Naive B cell (primary cell): ENCODE data around the gene NR2F2. TPM values are rescaled to one million over a fixed set of nuclear protein-coding genes. Genes with fewer than 3 reads are reported as not detected.
A peak's percentile ranks its signal among the peaks of the same experiment; 100 is the strongest.

Experiments used
- ATAC-seq, 2 donors: fragments of 150-1000 bp; cut with Tn5 transposase; 2 replicates each; pipeline ENCODE4 v1.10.0; 2021; ENCODE audit warnings: low read depth in 2 of 2, mild to moderate bottlenecking in 2 of 2, moderate library complexity in 2 of 2
- DNase-seq: peaks from one replicate; pipeline ENCODE4 v3.0.0; 2022
- H3K27ac Mint-ChIP-seq, 6 donors: one replicate each; pipeline ENCODE4 v1.8.0; 2020 to 2022; ENCODE audit warnings: mild to moderate bottlenecking in 6 of 6, mixed read lengths in 6 of 6, moderate library complexity in 5 of 6, inconsistent platforms in 2 of 6
- H3K27me3 Mint-ChIP-seq, 3 donors: one replicate each; pipeline ENCODE4 v1.8.0; 2021 to 2022; ENCODE audit warnings: mixed read lengths in 3 of 3, mild to moderate bottlenecking in 1 of 3
- H3K36me3 Mint-ChIP-seq, 2 donors: one replicate each; pipeline ENCODE4 v1.8.0; 2020 to 2022; ENCODE audit warnings: mixed read lengths in 2 of 2, inconsistent platforms in 1 of 2, mild to moderate bottlenecking in 1 of 2
- H3K4me1 Mint-ChIP-seq, 3 donors: one replicate each; pipeline ENCODE4 v1.8.0; 2020 to 2022; ENCODE audit warnings: mixed read lengths in 3 of 3, inconsistent platforms in 1 of 3, mild to moderate bottlenecking in 1 of 3, moderate library complexity in 1 of 3
- H3K4me3 Mint-ChIP-seq, 8 donors: one replicate each; pipeline ENCODE4 v1.8.0; 2020 to 2022; ENCODE audit warnings: mild to moderate bottlenecking in 8 of 8, mixed read lengths in 8 of 8, moderate library complexity in 8 of 8, inconsistent platforms in 2 of 8
- H3K9me3 Mint-ChIP-seq, 7 donors: one replicate each; pipeline ENCODE4 v1.8.0; 2020 to 2022; ENCODE audit warnings: mixed read lengths in 7 of 7, mild to moderate bottlenecking in 5 of 7, inconsistent platforms in 2 of 7, moderate library complexity in 1 of 7
- polyA plus RNA-seq, 6 donors: library from polyadenylated mRNA; unstranded; fragments of 300-500 nt; fragmentation: Illumina TruSeq; gene quantifications; one replicate each; pipeline ENCODE4 v1.2.3, GENCODE V29; 2021; ENCODE audit warnings: low read depth in 6 of 6

Gene NR2F2
- polyA plus RNA-seq, 6 donors from 2014 or later: not detected

DNA sequence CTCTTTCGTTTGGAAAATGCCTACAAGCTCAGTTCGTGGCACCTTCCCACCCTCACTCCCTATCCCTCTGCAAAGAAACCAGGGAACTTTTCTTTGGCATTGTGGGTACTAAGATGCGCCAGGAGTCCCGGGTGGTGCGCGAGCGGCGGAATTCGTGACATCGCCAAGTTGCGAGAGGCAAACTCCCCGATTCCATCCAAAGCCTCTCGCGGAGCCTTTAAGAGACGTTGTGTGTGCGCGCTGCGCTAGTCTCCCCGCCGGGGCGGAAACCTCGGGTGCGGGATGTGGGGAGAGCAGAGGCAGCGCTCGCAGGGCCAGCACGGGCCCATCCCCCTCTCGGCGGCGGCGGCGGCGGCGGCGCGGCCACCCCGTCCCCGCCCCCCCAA lies 443 bp upstream of the NR2F2 start:
- Mint-ChIP-seq H3K27me3 (peaks cover 52 to 92% (median 84%) of the 10 kb centered on the region in 3 donors), H3K9me3 (peaks cover 0 to 16% (median 6%) of the 10 kb centered on the region in 7 donors), H3K4me1 (peaks cover 4 to 38% (median 18%) of the 10 kb centered on the region in 3 donors), H3K36me3 (peaks cover 0 to 16% of the 10 kb centered on the region in 2 donors), H3K4me3 (peak overlapping the region in 6 of 8 donors; percentile 67 to 85 (median 74)), H3K27ac (peak overlapping the region in 3 of 6 donors; percentile 22 to 87 (median 78))
- DNase-seq (no peak), ATAC-seq (no peak)

DNA sequence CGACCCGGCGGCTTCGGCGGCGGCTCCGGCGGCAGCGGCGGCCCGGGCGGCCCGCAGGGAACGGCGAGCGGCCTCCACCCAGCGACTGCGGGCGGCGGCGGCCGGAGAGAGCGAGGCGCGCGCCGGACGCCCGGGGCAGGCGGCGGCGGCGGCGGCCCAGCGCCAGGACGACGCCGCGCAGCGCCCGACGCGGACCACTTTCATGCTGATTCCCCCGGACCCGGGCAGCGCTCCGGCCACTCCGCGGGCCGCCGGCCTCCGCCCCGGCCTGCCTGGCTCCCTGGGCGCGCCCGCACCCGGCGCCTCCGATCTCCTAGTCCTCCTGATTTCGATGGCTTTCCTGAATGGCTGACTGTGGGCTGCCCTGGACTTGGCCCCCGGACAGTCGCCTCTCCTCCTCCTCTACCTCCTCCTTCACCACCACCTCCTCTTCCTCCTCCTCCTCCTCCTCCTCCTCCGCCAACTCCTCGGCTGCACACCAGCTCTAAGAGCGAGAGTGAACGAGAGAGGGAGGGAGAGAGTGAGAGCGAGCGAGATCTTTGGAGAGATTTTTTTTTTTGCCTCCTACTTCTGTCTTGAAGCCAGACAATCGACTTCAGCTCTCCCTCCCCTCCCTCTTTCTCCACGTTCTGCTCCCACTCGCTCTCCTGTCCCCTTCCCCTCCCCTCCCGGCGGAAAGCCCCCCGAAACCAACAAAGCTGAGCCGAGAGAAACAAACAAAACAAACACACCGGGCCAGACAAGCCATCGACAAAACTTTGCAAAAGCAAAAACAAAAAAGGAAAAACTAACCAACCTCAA lies 844 bp downstream of the NR2F2 start:
- peak overlapping the region in 1 of 6 donors; percentile 15 for H3K27ac Mint-ChIP-seq

DNA sequence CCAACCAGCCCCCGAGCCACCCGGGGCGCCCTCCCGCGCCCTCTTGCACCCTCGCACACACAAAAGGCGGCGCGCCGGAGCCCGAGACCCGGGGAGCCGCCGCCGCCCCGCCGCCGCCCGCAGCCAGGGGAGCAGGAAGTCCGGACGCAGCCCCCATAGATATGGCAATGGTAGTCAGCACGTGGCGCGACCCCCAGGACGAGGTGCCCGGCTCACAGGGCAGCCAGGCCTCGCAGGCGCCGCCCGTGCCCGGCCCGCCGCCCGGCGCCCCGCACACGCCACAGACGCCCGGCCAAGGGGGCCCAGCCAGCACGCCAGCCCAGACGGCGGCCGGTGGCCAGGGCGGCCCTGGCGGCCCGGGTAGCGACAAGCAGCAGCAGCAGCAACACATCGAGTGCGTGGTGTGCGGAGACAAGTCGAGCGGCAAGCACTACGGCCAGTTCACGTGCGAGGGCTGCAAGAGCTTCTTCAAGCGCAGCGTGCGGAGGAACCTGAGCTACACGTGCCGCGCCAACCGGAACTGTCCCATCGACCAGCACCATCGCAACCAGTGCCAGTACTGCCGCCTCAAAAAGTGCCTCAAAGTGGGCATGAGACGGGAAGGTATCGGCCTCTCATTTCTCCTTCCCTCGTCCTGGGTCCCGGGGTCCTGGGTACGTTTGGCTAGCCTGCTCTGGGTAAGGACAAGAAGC lies 1.6 kb downstream of the NR2F2 start:
- Mint-ChIP-seq H3K27ac (peak overlapping the region in 2 of 6 donors; percentile 47 to 90), H3K4me1 (peaks cover 4 to 30% (median 18%) of the 10 kb centered on the region in 3 donors), H3K4me3 (peak overlapping the region in 4 of 8 donors; percentile 45 to 74 (median 62)), H3K36me3 (peaks cover 0 to 16% of the 10 kb centered on the region in 2 donors), H3K27me3 (peaks cover 48 to 92% (median 83%) of the 10 kb centered on the region in 3 donors), H3K9me3 (peaks cover 2 to 19% (median 6%) of the 10 kb centered on the region in 7 donors)
- DNase-seq (no peak), ATAC-seq (no peak)

More for the DNA sequence above, 844 bp downstream of the NR2F2 start:
- Mint-ChIP-seq H3K4me1 (peaks cover 4 to 37% (median 18%) of the 10 kb centered on the region in 3 donors), H3K27me3 (peaks cover 50 to 92% (median 83%) of the 10 kb centered on the region in 3 donors), H3K36me3 (peaks cover 0 to 16% of the 10 kb centered on the region in 2 donors), H3K9me3 (peaks cover 0 to 19% (median 6%) of the 10 kb centered on the region in 7 donors), H3K4me3 (peak overlapping the region in 7 of 8 donors; percentile 33 to 80 (median 70))
- ATAC-seq (no peak), DNase-seq (no peak)

DNA sequence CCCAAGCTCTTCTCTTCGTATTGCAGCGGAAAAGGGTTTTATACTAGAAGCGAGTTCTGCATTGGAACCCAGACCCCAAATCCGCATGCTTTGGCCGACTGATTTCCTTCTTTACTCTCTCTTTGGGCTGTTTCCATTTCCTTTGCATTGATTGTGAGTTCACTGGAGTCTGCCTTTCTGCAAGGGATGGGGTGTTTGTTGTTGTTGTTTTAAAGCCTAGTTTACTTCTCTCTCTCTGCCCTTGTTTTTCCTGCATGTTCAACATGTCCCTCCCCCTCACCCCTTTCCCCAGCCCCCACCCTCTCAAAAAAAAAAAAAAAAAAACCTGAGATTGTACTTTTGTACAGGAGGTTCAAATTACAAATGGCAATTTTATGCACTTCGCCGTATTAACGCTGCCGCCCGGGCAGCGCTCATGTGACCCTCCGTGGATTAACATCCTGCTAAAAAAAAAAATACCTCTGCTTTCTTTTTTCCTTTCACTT lies 2.2 kb downstream of the NR2F2 start:
- Mint-ChIP-seq H3K9me3 (peaks cover 3 to 19% (median 6%) of the 10 kb centered on the region in 7 donors), H3K4me1 (peaks cover 4 to 29% (median 18%) of the 10 kb centered on the region in 3 donors), H3K4me3 (peak overlapping the region in 4 of 8 donors; percentile 45 to 74 (median 59)), H3K27ac (peak overlapping the region in 2 of 6 donors; percentile 47 to 90), H3K27me3 (peaks cover 49 to 92% (median 82%) of the 10 kb centered on the region in 3 donors), H3K36me3 (peaks cover 0 to 16% of the 10 kb centered on the region in 2 donors)
- DNase-seq: no peak
- ATAC-seq: no peak

DNA sequence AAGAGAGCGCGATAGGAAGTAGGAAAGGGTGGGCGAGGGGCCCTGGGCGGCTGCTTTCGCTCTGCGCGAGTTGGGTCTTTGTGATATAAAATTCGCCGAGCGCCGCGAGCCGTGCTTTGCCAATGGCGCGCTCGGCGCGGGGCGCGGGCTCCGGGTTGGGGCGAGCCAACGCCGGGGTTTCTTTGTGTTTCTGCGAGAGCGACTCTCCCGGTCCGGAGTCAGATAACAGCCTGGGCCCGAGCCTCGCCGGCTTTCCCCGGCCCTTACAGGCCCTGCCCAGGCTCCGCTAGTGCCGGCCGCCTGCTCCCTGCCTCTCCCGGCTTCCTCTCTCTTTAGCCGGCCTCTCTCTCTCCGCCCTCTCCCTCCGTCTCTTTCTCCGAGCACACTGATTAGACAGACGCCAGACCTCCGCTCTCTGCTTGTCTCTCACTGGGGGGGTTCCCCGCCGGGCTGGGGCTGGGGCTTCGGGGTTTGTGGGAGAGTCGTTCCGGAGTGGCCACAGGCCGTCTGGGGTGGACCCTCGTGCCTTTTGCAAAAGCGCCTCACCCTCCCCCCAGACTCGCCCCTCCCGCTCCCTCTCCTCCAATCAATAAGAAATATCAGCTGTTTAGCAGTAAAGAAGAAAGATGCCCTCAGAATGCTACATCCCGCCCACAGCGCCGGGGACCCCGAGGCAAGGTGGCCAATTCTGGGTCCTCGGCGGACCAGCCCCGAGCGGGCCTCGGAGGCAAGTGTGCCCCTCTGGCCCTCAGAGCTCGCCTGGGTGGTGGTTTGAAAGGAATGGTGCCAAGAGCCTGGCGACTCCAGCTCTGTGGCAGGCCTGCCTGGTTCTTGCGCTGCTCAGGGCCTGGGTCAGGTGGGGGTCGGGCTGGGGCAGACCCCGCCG lies 2.9 kb downstream of the NR2F2 start:
- H3K4me1 Mint-ChIP-seq: peaks cover 4 to 29% (median 18%) of the 10 kb centered on the region in 3 donors
- peak overlapping the region in 7 of 8 donors; percentile 19 to 72 (median 57) for H3K4me3 Mint-ChIP-seq
- peaks cover 0 to 16% of the 10 kb centered on the region in 2 donors for H3K36me3 Mint-ChIP-seq
- H3K27ac Mint-ChIP-seq: peak overlapping the region in 2 of 6 donors; percentile 56 to 90
- no peak for ATAC-seq
- peaks cover 44 to 85% (median 75%) of the 10 kb centered on the region in 3 donors for H3K27me3 Mint-ChIP-seq
- H3K9me3 Mint-ChIP-seq: peaks cover 3 to 19% (median 6%) of the 10 kb centered on the region in 7 donors
- DNase-seq: no peak

DNA sequence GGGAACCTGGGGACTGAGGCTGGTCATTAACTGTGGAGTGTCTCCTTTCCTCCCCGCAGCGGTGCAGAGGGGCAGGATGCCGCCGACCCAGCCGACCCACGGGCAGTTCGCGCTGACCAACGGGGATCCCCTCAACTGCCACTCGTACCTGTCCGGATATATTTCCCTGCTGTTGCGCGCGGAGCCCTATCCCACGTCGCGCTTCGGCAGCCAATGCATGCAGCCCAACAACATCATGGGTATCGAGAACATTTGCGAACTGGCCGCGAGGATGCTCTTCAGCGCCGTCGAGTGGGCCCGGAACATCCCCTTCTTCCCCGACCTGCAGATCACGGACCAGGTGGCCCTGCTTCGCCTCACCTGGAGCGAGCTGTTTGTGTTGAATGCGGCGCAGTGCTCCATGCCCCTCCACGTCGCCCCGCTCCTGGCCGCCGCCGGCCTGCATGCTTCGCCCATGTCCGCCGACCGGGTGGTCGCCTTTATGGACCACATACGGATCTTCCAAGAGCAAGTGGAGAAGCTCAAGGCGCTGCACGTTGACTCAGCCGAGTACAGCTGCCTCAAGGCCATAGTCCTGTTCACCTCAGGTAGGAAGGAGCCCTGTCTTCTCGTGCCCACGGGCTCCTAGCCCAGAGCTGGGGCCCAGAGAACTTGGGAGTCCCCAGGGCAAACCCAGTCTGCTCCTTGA lies 3.7 kb downstream of the NR2F2 start:
- H3K27ac Mint-ChIP-seq: no peak overlapping the region
- peaks cover 41 to 81% (median 69%) of the 10 kb centered on the region in 3 donors for H3K27me3 Mint-ChIP-seq
- DNase-seq (no peak), ATAC-seq (no peak)
- peaks cover 4 to 29% (median 18%) of the 10 kb centered on the region in 3 donors for H3K4me1 Mint-ChIP-seq
- peak overlapping the region in 1 of 8 donors; percentile 43 for H3K4me3 Mint-ChIP-seq
- H3K36me3 Mint-ChIP-seq: peaks cover 0 to 16% of the 10 kb centered on the region in 2 donors
- peaks cover 3 to 19% (median 6%) of the 10 kb centered on the region in 7 donors for H3K9me3 Mint-ChIP-seq

DNA sequence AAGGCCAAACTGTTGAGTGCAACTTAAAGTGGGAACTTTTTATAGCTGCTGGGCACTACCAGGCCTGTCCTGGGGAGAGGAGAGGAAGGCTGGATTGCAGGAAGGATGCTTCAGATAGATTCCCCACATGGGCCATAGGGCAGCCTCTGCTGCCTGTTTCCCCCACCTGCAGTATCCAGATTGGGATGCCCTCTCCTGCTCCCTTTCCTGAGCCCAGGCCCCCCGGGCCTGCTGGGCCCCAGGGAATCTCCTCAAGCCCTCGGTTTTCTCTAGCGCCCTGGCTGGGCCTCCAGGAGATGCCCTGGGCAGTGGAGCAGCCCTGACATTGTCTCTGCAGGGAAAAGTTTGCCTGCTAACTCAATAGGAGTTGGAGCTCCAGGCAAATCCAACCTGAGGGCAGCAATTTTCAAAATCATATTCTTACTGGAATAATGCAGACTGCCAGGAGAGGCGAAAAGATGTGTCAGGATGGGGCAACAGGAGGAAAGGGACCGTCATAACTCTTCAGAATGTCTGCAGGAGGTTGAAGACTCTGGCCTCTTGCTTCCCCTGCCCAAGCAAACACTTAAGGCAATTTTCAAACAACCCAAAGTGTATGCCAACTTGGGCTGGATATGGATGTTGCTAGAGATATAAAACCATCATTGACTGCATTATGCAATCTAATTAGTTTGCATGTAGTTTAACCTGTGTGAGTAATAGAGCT lies 4.4 kb downstream of the NR2F2 start:
- no peak for ATAC-seq
- Mint-ChIP-seq H3K9me3 (peaks cover 2 to 14% (median 4%) of the 10 kb centered on the region in 7 donors), H3K4me1 (peaks cover 4 to 23% (median 16%) of the 10 kb centered on the region in 3 donors), H3K4me3 (no peak overlapping the region), H3K27me3 (peaks cover 42 to 79% (median 68%) of the 10 kb centered on the region in 3 donors), H3K27ac (no peak overlapping the region), H3K36me3 (peaks cover 0 to 16% of the 10 kb centered on the region in 2 donors)
- DNase-seq: no peak

DNA sequence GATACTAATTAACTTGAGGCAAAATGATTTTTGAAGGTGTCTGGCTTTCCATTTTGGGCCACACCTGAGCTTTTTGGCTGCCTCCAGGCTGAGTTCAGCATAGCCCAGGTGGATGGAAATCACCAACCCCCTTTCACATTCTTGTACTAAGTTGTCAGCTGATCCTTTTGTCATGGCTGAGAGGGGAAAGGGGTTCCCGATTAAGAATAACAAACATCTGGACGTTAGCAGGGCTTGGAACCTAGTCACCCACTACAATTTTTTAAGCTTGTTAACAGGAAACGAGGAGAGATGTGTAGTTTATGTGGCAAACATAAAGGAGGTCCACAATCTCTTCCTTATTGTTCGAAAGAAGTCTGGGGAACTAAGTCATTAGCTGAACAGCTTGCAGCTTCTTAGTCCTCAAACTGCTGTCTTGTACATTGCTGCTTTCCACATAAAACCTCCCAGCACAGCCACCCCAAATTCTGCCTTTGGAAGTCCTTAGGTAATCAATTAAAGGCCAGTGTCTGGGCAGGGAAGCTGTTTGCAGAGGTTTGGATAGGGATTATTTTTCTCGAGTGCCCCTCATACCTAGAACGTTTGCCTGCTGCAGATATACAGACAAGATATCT lies 5.0 kb downstream of the NR2F2 start:
- Mint-ChIP-seq H3K27ac (no peak overlapping the region), H3K4me3 (no peak overlapping the region), H3K27me3 (peaks cover 47 to 79% (median 68%) of the 10 kb centered on the region in 3 donors), H3K9me3 (peaks cover 2 to 14% (median 6%) of the 10 kb centered on the region in 7 donors), H3K36me3 (peaks cover 0 to 14% of the 10 kb centered on the region in 2 donors), H3K4me1 (peaks cover 4 to 19% (median 13%) of the 10 kb centered on the region in 3 donors)
- no peak for DNase-seq
- ATAC-seq: no peak

DNA sequence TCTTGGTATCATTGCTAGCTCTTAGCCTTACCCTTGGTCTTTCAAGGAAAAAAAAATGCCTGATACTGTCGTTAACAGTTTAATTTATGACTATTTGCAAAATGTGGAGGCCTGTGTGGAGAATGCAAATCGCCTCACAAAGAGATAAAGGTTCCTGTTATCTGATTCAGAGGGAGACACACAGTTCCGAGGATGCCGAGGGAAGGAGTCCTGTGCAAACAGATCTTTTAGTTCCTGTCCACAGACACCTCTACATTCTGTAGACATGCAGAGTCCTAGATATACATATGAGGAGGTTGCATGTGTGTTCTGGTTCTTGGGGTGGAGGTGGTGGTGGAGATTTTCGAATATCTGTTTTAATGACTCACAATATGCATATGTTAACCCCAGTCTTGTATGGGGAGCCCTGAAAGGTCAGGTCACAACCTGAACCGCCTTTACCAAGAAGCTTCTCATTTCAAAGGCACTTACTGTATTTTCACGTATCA lies 5.7 kb downstream of the NR2F2 start:
- H3K27me3 Mint-ChIP-seq: peaks cover 45 to 79% (median 68%) of the 10 kb centered on the region in 3 donors
- peaks cover 2 to 12% (median 6%) of the 10 kb centered on the region in 7 donors for H3K9me3 Mint-ChIP-seq
- DNase-seq (no peak), ATAC-seq (no peak)
- H3K27ac Mint-ChIP-seq: no peak overlapping the region
- peaks cover 0 to 8% of the 10 kb centered on the region in 2 donors for H3K36me3 Mint-ChIP-seq
- no peak overlapping the region for H3K4me3 Mint-ChIP-seq
- H3K4me1 Mint-ChIP-seq: peaks cover 0 to 13% (median 10%) of the 10 kb centered on the region in 3 donors

DNA sequence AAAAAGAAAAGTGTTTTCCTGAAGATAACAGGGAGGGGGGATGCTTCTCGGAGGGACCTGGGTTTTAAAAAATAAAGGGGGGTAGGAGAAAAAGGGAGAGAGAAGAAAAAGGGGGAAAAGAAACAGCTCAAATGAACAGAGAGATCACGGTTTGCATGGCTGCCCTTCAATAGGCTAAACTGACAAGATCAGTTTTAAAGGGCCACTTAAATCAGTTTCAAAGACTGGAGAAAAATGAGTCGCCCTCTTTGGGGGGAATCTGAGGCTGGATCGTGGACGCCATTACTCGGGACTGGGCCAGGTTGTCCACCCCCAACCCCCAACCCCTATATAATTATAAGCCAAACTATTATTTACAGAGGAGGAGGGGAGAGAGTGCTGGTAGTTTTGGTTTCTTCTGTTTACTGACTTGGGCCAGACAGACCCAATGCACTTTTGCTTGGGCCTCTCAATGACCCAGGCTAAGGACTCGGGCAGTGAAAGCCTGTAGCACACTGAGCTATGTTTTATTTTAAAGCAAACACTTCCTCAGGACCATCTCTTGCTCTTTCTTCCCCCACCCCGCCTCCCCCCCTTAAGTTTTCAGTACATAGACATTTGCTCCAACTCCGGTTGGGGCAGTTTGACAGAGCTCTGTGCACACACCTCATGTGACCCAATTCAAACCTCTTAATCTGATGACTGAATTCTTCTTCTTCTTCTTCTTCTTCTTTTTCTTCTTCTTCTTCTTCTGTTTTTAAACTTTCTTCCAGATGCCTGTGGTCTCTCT lies 6.3 kb downstream of the NR2F2 start:
- no peak for ATAC-seq
- Mint-ChIP-seq H3K4me3 (no peak overlapping the region), H3K36me3 (peaks cover 0 to 8% of the 10 kb centered on the region in 2 donors), H3K4me1 (peaks cover 0 to 13% (median 10%) of the 10 kb centered on the region in 3 donors), H3K27me3 (peaks cover 50 to 80% (median 74%) of the 10 kb centered on the region in 3 donors), H3K9me3 (peaks cover 2 to 12% (median 6%) of the 10 kb centered on the region in 7 donors), H3K27ac (no peak overlapping the region)
- no peak for DNase-seq
